HS-5 (cell line): Measurements from ENCODE around the gene SPRING1.

Experiments
- DNase-seq: peaks from one replicate; pipeline ENCODE4 v3.0.0-alpha.2; 2012; ENCODE audit warnings: low read depth

Gene SPRING1

DNA sequence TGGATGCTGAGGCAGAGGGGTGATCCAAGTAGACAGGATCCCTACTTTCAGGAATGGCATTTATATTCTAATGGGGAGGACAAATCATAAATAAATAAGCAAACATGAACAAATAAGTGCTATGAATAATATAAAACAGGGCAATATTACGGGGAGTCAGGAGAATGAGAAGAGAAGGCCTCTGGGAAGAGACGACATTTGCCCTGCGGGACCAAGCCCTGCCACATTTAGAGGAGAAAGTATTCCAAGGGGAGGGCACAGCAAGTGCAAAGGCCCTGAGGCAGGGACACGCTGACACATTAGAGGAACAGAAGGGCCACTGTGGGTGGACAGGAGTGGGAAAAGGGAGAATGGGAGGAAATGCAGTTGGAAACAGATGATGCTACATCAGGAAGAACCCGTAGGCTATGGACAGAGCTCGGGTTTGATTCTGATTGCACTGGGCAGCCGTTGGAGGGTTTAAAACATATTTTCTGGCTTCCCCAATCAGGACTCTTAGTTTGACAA lies 1.6 kb upstream of the SPRING1 start:
- no peak for DNase-seq

DNA sequence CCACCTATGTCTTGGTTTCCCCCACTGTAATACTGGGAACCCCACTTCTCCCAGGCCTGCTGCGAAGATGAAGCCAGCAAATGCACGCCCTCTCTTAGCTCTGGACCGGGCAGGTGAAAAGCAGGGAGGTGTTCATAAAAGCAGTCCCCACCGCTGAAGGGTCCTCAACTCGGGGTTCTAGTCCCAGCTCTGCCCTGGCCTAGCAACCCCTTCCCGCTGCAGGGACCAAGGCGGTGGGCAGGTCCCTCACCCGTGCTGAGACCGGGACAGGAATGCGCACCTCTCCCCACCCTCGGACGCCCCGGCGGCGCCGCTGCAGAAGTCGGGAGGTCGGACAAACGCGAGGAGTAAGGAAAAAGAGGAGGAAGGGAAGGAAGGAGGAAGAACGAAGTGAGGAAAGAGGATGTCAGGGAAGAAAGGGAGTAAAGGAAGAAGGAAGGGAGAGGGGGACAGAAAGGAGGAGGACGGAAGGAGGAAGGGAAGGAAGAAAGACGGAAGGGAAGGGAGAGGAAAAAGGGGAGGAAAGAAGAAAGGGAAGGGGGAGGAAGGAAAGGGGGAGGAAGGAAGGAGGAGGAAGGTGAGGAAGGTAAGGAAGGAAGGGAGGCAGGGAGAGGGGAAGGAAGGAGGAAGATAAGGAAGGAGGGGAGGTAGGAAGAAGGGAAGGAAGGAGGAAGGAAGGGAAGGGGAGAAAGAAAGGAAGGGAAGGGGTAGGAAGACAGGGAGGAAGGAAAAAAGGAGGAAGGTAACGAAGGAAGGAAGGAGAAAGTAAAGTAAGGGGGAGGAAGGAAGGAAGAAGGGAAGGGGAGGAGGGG lies 701 bp downstream of the SPRING1 start:
- DNase-seq, result no peak

DNA sequence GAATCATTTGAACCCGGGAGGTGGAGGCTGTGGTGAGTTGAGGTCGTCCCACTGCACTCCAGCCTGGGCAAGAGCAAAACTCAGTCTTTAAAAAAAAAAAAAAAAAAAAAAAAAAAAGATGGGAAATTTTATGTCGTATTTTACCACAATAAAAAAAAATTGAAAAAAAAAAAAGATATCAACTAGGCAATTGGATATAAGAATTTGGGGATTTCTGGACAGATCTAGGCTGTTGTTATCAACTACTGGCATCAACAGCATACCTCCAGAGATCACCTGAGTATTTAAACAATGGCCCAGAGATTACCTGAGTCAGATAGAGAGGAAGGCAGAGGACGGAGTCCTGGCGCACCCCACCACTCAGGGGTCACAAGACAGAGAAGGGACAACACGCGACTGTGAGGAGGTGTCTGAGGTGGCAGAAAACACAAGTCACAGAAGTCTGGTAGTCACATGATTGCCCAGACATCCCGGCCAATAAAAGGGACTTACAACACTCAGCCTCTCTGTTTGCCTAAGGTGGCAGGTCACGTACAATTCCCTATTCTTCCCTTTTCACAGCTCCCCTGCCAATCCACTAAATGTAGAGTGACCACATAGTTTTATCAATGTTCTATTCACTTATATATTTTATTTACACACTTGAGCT lies 1.8 kb downstream of the SPRING1 start:
- no peak for DNase-seq

DNA sequence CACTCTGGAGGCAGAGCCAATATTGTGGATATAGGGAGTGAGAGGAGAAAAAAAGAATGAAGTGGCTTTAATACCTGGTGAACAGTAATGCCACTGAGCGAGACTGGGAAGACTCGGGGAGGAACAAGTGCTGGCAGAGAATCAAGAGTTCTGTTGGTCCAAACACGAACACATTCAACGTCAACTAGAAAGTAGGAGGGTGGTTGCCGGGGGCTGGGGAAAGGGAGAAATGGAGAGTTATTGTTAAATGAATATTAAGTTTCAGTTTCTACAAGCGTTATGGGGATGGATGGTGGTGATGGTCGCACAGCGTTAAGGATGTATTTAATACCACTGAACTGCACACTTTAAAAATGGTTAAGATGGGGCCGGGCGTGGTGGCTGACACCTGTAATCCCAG lies 2.8 kb downstream of the SPRING1 start:
- DNase-seq, result no peak

- no peak for DNase-seq
Measured at GRCh38 chr12:116734156-116734768, 3.6 kb downstream of the SPRING1 start.

- DNase-seq, result no peak
Measured at GRCh38 chr12:116731801-116732200, 6.1 kb downstream of the SPRING1 start.

GRCh38 chr12:116727891-116728290 lies 10.0 kb downstream of the SPRING1 start:
- DNase-seq, result no peak

DNA sequence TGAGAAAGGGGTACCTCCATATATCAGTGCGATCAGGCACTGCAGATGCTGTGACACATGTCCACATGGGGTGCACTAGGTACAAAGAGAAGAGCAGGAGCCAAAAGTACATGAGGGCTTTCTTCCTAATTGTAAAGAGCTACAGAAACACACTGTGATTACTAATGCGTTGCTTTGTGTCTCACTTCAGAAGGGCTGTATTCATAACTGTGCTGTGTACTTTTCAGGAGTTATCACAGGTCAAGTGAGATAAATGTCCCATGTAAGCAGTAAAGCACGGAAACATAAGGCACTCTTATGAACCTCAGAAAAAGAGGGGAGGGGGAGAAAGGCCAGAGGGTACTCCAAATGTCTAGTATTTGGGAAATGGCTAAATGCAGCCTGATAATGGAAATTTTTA lies 10.6 kb downstream of the SPRING1 start:
- DNase-seq, result no peak

DNA sequence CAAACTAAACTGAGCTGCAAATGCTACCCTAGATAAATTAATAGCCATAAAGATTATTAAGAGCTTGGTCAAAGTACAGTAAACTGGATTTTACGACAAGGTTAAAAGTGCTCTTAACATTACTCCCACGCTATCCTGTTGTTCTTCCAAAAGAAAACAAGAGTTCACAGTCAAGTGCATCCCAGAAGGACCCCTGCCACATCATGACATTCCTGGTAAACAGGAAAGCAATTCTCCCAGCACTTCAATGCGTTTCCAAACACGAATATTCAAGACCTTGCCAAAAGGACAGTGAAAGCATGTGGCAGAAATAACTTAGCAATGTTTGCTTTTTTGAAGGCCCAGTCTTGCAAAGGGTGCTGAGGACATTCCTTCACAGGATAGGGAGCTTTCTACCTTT lies 11.2 kb downstream of the SPRING1 start:
- DNase-seq, result no peak

- no peak for DNase-seq
Measured at GRCh38 chr12:116722245-116722644, 15.6 kb downstream of the SPRING1 start.

- DNase-seq, result no peak
Measured at GRCh38 chr12:116719731-116720528, 17.9 kb downstream of the SPRING1 start.

- DNase-seq, result no peak
Measured at GRCh38 chr12:116718655-116719454, 19.0 kb downstream of the SPRING1 start.

DNA sequence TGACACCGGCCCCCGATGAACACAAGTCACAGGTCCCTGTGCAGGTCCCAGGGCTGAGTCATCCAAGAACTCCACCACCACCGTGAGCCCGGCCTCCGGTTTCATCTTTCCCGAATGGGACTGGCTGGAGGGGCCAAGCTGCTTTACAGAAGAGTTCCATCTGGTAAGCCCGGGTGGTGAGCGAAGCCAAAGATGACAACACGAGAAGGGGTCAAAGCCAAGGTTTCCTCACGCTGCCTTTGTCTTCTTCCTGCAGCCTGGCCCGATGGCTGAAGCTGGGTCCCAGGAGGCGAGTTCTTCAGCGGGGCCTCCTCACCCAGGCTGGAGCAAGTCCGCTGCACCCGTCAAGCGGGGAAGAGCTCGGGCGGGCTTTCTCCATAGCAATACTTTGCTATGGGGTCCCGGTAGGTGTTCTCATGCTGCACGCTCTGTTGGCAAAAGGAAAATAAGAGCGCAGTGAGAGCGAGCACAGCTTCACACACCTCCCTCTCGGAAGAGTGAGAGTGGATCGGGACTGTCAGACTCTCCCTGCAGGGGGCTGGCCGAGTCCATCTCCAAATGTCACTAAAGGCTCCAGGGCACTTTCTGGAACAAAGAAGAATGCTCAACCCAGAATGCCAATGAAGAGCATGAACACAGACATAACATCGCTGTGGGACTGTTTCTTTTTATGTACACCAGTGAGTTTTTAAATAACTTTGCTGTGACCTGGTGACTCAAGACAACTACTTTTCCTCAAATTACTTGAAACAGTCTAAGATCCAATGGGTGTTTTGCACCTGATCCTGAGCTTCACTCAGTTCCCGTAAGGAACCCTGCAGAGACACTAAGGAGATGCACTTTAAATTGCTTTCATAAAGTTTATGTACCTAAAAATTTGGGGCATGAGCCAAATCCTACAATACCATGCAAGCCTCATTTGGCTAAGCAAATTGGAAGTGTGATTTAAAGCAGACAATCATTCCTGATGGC lies 20.1 kb downstream of the SPRING1 start:
- no peak for DNase-seq

GRCh38 chr12:116714175-116714574 lies 23.7 kb downstream of the SPRING1 start:
- DNase-seq, result no peak

- no peak for DNase-seq
Measured at GRCh38 chr12:116713527-116713926, 24.3 kb downstream of the SPRING1 start.

- no peak for DNase-seq
Measured at GRCh38 chr12:116712458-116713303, 25.2 kb downstream of the SPRING1 start.

- DNase-seq, result no peak
Measured at GRCh38 chr12:116710370-116711150, 27.3 kb downstream of the SPRING1 start.

- DNase-seq, result no peak
Measured at GRCh38 chr12:116709768-116710167, 28.1 kb downstream of the SPRING1 start.
